HCT116 (cell line): ENCODE results near the gene ISL2. TPM values are rescaled to one million over a fixed set of nuclear protein-coding genes. Genes with fewer than 3 reads are reported as not detected.

Experiments
- ATAC-seq: fragments of 200-7000 bp; cut with Tn5 transposase; 2 replicates; pipeline ENCODE4 v1.9.1; 2020; ENCODE audit warnings: mild to moderate bottlenecking, moderate library complexity
- Bru-seq: library from RNA; stranded (reverse); fragments of 400-500 nt; gene quantifications from one replicate; lab custom pipeline; 2021; lab: Mats Ljungman, UMichigan
- BruChase-seq, 2 experiments: library from RNA; stranded (reverse); fragments of 400-500 nt; gene quantifications; one replicate each; lab custom pipeline; 2021; lab: Mats Ljungman, UMichigan
- BruUV-seq: library from RNA; stranded (reverse); fragments of 400-500 nt; replicated peaks from 2 replicates; lab custom pipeline; 2021; lab: Mats Ljungman, UMichigan
- CTCF ChIA-PET: fragments of 300-600 bp; sonication (Branson Sonifier 250); formaldehyde crosslinking; loops from one replicate; lab custom pipeline; 2021; ENCODE audit warnings: antibody characterized with exemption; lab: Charles Lee
- POLR2A ChIA-PET: fragments of 300-600, 350-600 bp; sonication (Branson Sonifier 250); formaldehyde crosslinking; loops from one replicate; lab custom pipeline; 2021; ENCODE audit warnings: antibody characterized with exemption; lab: Charles Lee
- RAD21 ChIA-PET, 2 experiments: fragments of 300-600 bp; sonication (Branson Sonifier 250); formaldehyde crosslinking; loops; one replicate each; lab custom pipeline; 2023; ENCODE audit warnings: low total read pairs in 2 of 2; ENCODE audit not compliant: uncharacterized antibody in 2 of 2, unreplicated experiment in 2 of 2, low non-redundant PET in 1 of 2; lab: Charles Lee
- DNase-seq: peaks from one replicate; pipeline ENCODE4 v3.0.0-alpha.2; 2010; ENCODE audit warnings: low read depth, low spot score
- H2AFZ ChIP-seq: fragments of 200-600 bp; shearing (Covaris generic), sonication (generic); 2 replicates; pipeline ENCODE4 v1.6.1; 2017; ENCODE audit warnings: low read depth, mixed run types, mixed read lengths, antibody characterized with exemption, low read length; ENCODE audit not compliant: poor library complexity, severe bottlenecking
- H3K27ac ChIP-seq: 2 replicates; pipeline ENCODE4 v1.5.1; 2012; ENCODE audit warnings: low read depth, low read length
- H3K27me3 ChIP-seq: fragments of 200-600 bp; sonication (generic); 2 replicates; pipeline ENCODE4 v1.6.1; 2016; ENCODE audit warnings: mixed run types, low read length, mixed read lengths; ENCODE audit not compliant: insufficient read depth
- H3K36me3 ChIP-seq, 2 experiments: fragments of 200-500 bp in 1 of 2; fragments of 200-600 bp in 1 of 2; sonication (Bioruptor generic) in 1 of 2; sonication (generic) in 1 of 2; 2 replicates each; pipeline versions ENCODE4 v1.5.1 to v1.6.1; 2014 to 2016; ENCODE audit warnings: low read length in 2 of 2, inconsistent platforms in 1 of 2, mixed read lengths in 1 of 2, mixed run types in 1 of 2; ENCODE audit not compliant: insufficient read depth in 2 of 2, control insufficient read depth in 1 of 2
- H3K4me1 ChIP-seq, 2 experiments: fragments of 200-600 bp in 1 of 2; sonication (generic) in 1 of 2; 2 replicates each; pipeline versions ENCODE4 v1.5.1 to v1.6.1; 2012 to 2017; ENCODE audit warnings: low read length in 2 of 2, inconsistent platforms in 1 of 2, mild to moderate bottlenecking in 1 of 2, mixed read lengths in 1 of 2, mixed run types in 1 of 2, moderate library complexity in 1 of 2; ENCODE audit not compliant: insufficient read depth in 2 of 2, control insufficient read depth in 1 of 2
- H3K4me2 ChIP-seq: fragments of 200-600 bp; sonication (generic); 2 replicates; pipeline ENCODE4 v1.6.1; 2017; ENCODE audit warnings: mixed run types, low read length, mixed read lengths
- H3K4me3 ChIP-seq, 2 experiments: fragments of 200-600 bp in 1 of 2; sonication (generic) in 1 of 2; replicated peaks in 1 of 2; 2 replicates each; pipeline ENCODE4 v1.5.1; 2011 to 2016; ENCODE audit warnings: low read length in 2 of 2, control low read depth in 1 of 2, low read depth in 1 of 2, mild to moderate bottlenecking in 1 of 2, mixed read lengths in 1 of 2, mixed run types in 1 of 2
- H3K79me2 ChIP-seq: fragments of 200-600 bp; sonication (generic); 2 replicates; pipeline ENCODE4 v1.6.1; 2017; ENCODE audit warnings: mild to moderate bottlenecking, mixed run types, low read length, moderate library complexity, mixed read lengths; ENCODE audit not compliant: insufficient read depth
- H3K9ac ChIP-seq: fragments of 200-600 bp; sonication (generic); 2 replicates; pipeline ENCODE4 v1.6.1; 2016; ENCODE audit warnings: low read length, mixed read lengths
- H3K9me2 ChIP-seq: fragments of 200-600 bp; sonication (generic), shearing (Covaris generic); 2 replicates; pipeline ENCODE4 v1.6.1; 2017; ENCODE audit warnings: mixed run types, mild to moderate bottlenecking, moderate library complexity; ENCODE audit not compliant: insufficient read depth
- H3K9me3 ChIP-seq, 2 experiments: fragments of 200-500 bp in 1 of 2; fragments of 200-600 bp in 1 of 2; sonication (Bioruptor generic) in 1 of 2; sonication (generic) in 1 of 2; 2 replicates each; pipeline ENCODE4 v1.6.1; 2014 to 2017; ENCODE audit warnings: low read length in 2 of 2, mixed read lengths in 2 of 2, inconsistent platforms in 1 of 2, low read depth in 1 of 2, mild to moderate bottlenecking in 1 of 2, mixed run types in 1 of 2, moderate library complexity in 1 of 2; ENCODE audit not compliant: control insufficient read depth in 1 of 2, insufficient read depth in 1 of 2
- H4K20me1 ChIP-seq: fragments of 200-600 bp; sonication (generic), shearing (Covaris generic); 2 replicates; pipeline ENCODE4 v1.6.1; 2017; ENCODE audit warnings: mixed run types, mild to moderate bottlenecking, moderate library complexity; ENCODE audit not compliant: insufficient read depth
- ATF3 ChIP-seq: IDR thresholded peaks from 2 replicates; pipeline ENCODE4 v1.6.1; 2012
- CBX3 ChIP-seq: IDR thresholded peaks from 2 replicates; pipeline ENCODE4 v1.6.1; 2012; ENCODE audit warnings: low read depth
- CEBPB ChIP-seq: IDR thresholded peaks from 2 replicates; pipeline ENCODE4 v1.6.1; 2012; ENCODE audit warnings: low read depth
- EGR1 ChIP-seq: IDR thresholded peaks from 2 replicates; pipeline ENCODE4 v1.6.1; 2012; ENCODE audit warnings: low read depth
- EZH2phosphoT487 ChIP-seq: fragments of 200-600 bp; IDR thresholded peaks from 2 replicates; pipeline ENCODE4 v1.6.1; 2018; ENCODE audit warnings: antibody characterized with exemption, borderline replicate concordance
- FOSL1 ChIP-seq: IDR thresholded peaks from 2 replicates; pipeline ENCODE4 v1.6.1; 2012; ENCODE audit warnings: low read depth
- JUND ChIP-seq: IDR thresholded peaks from 2 replicates; pipeline ENCODE4 v1.6.1; 2012
- MAX ChIP-seq: IDR thresholded peaks from 2 replicates; pipeline ENCODE4 v1.6.1; 2012
- POLR2A ChIP-seq: IDR thresholded peaks from 2 replicates; pipeline ENCODE4 v1.7.0; 2011; ENCODE audit warnings: borderline replicate concordance; ENCODE audit not compliant: insufficient read depth, insufficient read length; ENCODE audit errors: extremely low read depth
- POLR2AphosphoS5 ChIP-seq: IDR thresholded peaks from 2 replicates; pipeline ENCODE4 v1.6.1; 2011; ENCODE audit warnings: mild to moderate bottlenecking, low read depth, low read length, moderate library complexity
- REST ChIP-seq: IDR thresholded peaks from 2 replicates; pipeline ENCODE4 v1.6.1; 2012; ENCODE audit warnings: low read depth
- SIN3A ChIP-seq: IDR thresholded peaks from 2 replicates; pipeline ENCODE4 v1.6.1; 2012; ENCODE audit warnings: low read depth
- SP1 ChIP-seq: IDR thresholded peaks from 2 replicates; pipeline ENCODE4 v1.6.1; 2012; ENCODE audit warnings: low read depth
- SRF ChIP-seq: IDR thresholded peaks from 2 replicates; pipeline ENCODE4 v1.6.1; 2012; ENCODE audit warnings: low read depth
- TCF7L2 ChIP-seq: IDR thresholded peaks from 2 replicates; pipeline ENCODE4 v1.7.0; 2011; ENCODE audit warnings: borderline replicate concordance, inconsistent platforms; ENCODE audit not compliant: insufficient read depth, insufficient read length; ENCODE audit errors: extremely low read depth
- YY1 ChIP-seq: IDR thresholded peaks from 2 replicates; pipeline ENCODE4 v1.6.1; 2011; ENCODE audit warnings: low read length, low read depth, moderate library complexity, mild to moderate bottlenecking; ENCODE audit not compliant: insufficient replicate concordance; ENCODE audit errors: extremely low read depth
- ZBTB33 ChIP-seq: IDR thresholded peaks from 2 replicates; pipeline ENCODE4 v1.6.1; 2011; ENCODE audit warnings: mild to moderate bottlenecking, low read length, moderate library complexity; ENCODE audit not compliant: insufficient replicate concordance; ENCODE audit errors: extremely low read depth
- ZNF274 ChIP-seq: fragments of 200-500 bp; sonication (Bioruptor generic); IDR thresholded peaks from 2 replicates; pipeline ENCODE4 v1.6.1; 2014; ENCODE audit warnings: mild to moderate bottlenecking, low read depth, low read length, inconsistent platforms
- intact Hi-C: fragments of 100-400 bp; cut with micrococcal nuclease; formaldehyde crosslinking; loops from 2 replicates; pipeline ENCODE4 v1.10.0; 2022
- long read RNA-seq: library from polyadenylated mRNA; unstranded; transcript quantifications from one replicate; pipeline ENCODE4 v2.0.0, GENCODE V29; 2021; ENCODE audit not compliant: unreplicated experiment
- polyA plus RNA-seq: library from polyadenylated mRNA; unstranded; fragments of >200 nt; gene quantifications from 2 replicates; pipeline ENCODE4 v1.2.1, GENCODE V29; 2012; ENCODE audit warnings: missing spikeins
- total RNA-seq: library from RNA; stranded (reverse); gene quantifications from one replicate; pipeline ENCODE4 v1.2.1, GENCODE V29; 2021; ENCODE audit not compliant: unreplicated experiment

The ISL2 gene
- total RNA-seq: 11.6 TPM
- polyA plus RNA-seq: 7.9 and 9.4 TPM in 2 replicates
- percentile 69 among the genes with signal in this experiment for Bru-seq, nascent RNA
- BruChase-seq, experiment 1, labeled RNA remaining after a 6-hour chase: percentile 55 among the genes with signal in this experiment
- percentile 67 among the genes with signal in this experiment for BruChase-seq, experiment 2, labeled RNA remaining after a 2-hour chase
- long read RNA-seq, transcript ISL2-201 (6 exons, 1,881 nt): major isoform, 19 of 37 reads
- long read RNA-seq, partial matches to known transcripts: 8 of 37 reads
- long read RNA-seq, other reads (novel, unspliced or antisense): 10 of 37 reads

- no peaks in the 10 kb centered on the region for H3K27me3 ChIP-seq
- no TSS peak for BruUV-seq
- H3K4me1 ChIP-seq: peaks cover 10 to 25% of the 10 kb centered on the region in 2 experiments; a peak in 3 of 4 replicates
- H3K36me3 ChIP-seq: no peaks in the 10 kb centered on the region
- POLR2A ChIA-PET: interaction anchor here (0.6 to 1.8 kb wide), 21 partner anchors 8 to 711 kb away, joined by 3 to 39 read pairs (median 5); partner anchors contain the start of gene ETFA
- no peaks in the 10 kb centered on the region for H3K9me2 ChIP-seq
- peak within 1 kb of the TSS; percentile 88 for H3K4me2 ChIP-seq
- TF ChIP-seq FOSL1 (no peak), REST (no peak), MAX (no peak; the same call in 1 of the 2 replicates), ZNF274 (no peak), POLR2AphosphoS5 (peak; percentile 98), EZH2phosphoT487 (no peak), SRF (no peak), EGR1 (peak; percentile 97), ZBTB33 (no peak), TCF7L2 (peak; percentile 39), SIN3A (peak; percentile 69), ATF3 (no peak), SP1 (peak; percentile 60; the same call in 1 of the 2 replicates), JUND (no peak), CEBPB (peak; percentile 68; the same call in 1 of the 2 replicates), YY1 (peak; percentile 69), POLR2A (peak; percentile 93), CBX3 (no peak)
- peak; percentile 92 for ATAC-seq
- CTCF ChIA-PET: interaction anchor here (0.7 to 1.5 kb wide), 5 partner anchors 10 to 531 kb away, joined by 3 to 4 read pairs (median 4); no protein-coding TSS in a partner anchor
- peak within 1 kb of the TSS; percentile 70 for H3K27ac ChIP-seq
- H3K9ac ChIP-seq: peak within 1 kb of the TSS; percentile 63
- no peaks in the 10 kb centered on the region for H3K9me3 ChIP-seq
- H3K79me2 ChIP-seq: peaks cover 11% of the 10 kb centered on the region
- peak; percentile 94 for DNase-seq
- H3K4me3 ChIP-seq: peak within 1 kb of the TSS; percentile 66 to 77
- H2AFZ ChIP-seq: peak within 1 kb of the TSS; percentile 76
- H4K20me1 ChIP-seq: no peaks in the 10 kb centered on the region
- intact Hi-C loops: loop anchor here (10.0 kb wide), 1 partner anchor 508 kb away; no protein-coding TSS in a partner anchor
- RAD21 ChIA-PET: interaction anchor here in 1 of 2 experiments (1.4 kb wide), 1 partner anchor 151 kb away, joined by 7 read pairs; no protein-coding TSS in a partner anchor
Measured at GRCh38 chr15:76336254-76337058, at the start of gene ISL2. TSS of gene ISL2 (plus strand) at chr15:76336773. CDS start at chr15:76336884, 111 bp downstream.
